ENCODE data around the gene EME1.

- TF ChIP-seq POLR2AphosphoS5 (IDR thresholded peaks at IDR 0.05), result no peak
- TF ChIP-seq CTCF (IDR thresholded peaks at IDR 0.05), result no peak
- TF ChIP-seq POLR2A (IDR thresholded peaks at IDR 0.05), result no peak
Observed at GRCh38 chr17:50382931-50383330, 9.9 kb downstream of the EME1 start.

All from prostate gland (tissue), 2 donors.